CD4-positive, CD25-positive, alpha-beta regulatory T cell (primary cell): ENCODE results near the gene RRP15. TPM values are rescaled to one million over a fixed set of nuclear protein-coding genes. Genes with fewer than 3 reads are reported as not detected.

Experiments used
- ATAC-seq, 2 donors: fragments of 150-1000 bp; cut with Tn5 transposase; one replicate each; pipeline ENCODE4 v1.10.0; 2021; ENCODE audit warnings: low read depth in 2 of 2, moderate number of reproducible peaks in 2 of 2, moderate library complexity in 1 of 2
- DNase-seq, 3 donors: peaks; one replicate each; pipeline versions ENCODE4 v3.0.0 to v3.0.0-alpha.2; 2012 to 2022; ENCODE audit warnings: mixed read lengths in 1 of 3
- H3K27ac ChIP-seq: one replicate; pipeline ENCODE4 v1.7.0; 2013; ENCODE audit warnings: mild to moderate bottlenecking, low read length; ENCODE audit not compliant: insufficient read depth, poor library complexity, severe bottlenecking
- H3K27me3 ChIP-seq: one replicate; pipeline ENCODE4 v1.7.0; 2013; ENCODE audit warnings: low read length; ENCODE audit not compliant: control insufficient read depth, insufficient read depth
- H3K36me3 ChIP-seq: one replicate; pipeline ENCODE4 v1.7.0; 2013; ENCODE audit warnings: mild to moderate bottlenecking, low read length, moderate library complexity; ENCODE audit not compliant: control insufficient read depth, insufficient read depth
- H3K4me1 ChIP-seq: 2 replicates; pipeline ENCODE4 v1.7.0; 2013; ENCODE audit warnings: mild to moderate bottlenecking, low read length; ENCODE audit not compliant: insufficient read depth, control insufficient read depth, poor library complexity, severe bottlenecking
- H3K4me3 ChIP-seq: one replicate; pipeline ENCODE4 v1.7.0; 2013; ENCODE audit warnings: low read depth, mild to moderate bottlenecking, low read length, moderate library complexity
- H3K9me3 ChIP-seq, 2 experiments: 1 replicate in 1 of 2; 2 replicates in 1 of 2; pipeline ENCODE4 v1.7.0; 2013; ENCODE audit warnings: low read length in 2 of 2, mild to moderate bottlenecking in 1 of 2, moderate library complexity in 1 of 2; ENCODE audit not compliant: control insufficient read depth in 2 of 2
- H3K27ac Mint-ChIP-seq, 3 donors: one replicate each; pipeline ENCODE4 v1.8.0; 2020 to 2022; ENCODE audit warnings: mild to moderate bottlenecking in 3 of 3, mixed read lengths in 3 of 3, moderate library complexity in 2 of 3
- H3K27me3 Mint-ChIP-seq: one replicate; pipeline ENCODE4 v1.8.0; 2022; ENCODE audit warnings: mild to moderate bottlenecking, mixed read lengths
- H3K36me3 Mint-ChIP-seq: one replicate; pipeline ENCODE4 v1.8.0; 2020; ENCODE audit warnings: mixed read lengths
- H3K4me1 Mint-ChIP-seq, 4 donors: one replicate each; pipeline ENCODE4 v1.8.0; 2020 to 2022; ENCODE audit warnings: mixed read lengths in 4 of 4, mild to moderate bottlenecking in 1 of 4
- H3K4me3 Mint-ChIP-seq, 4 donors: one replicate each; pipeline ENCODE4 v1.8.0; 2020 to 2022; ENCODE audit warnings: mild to moderate bottlenecking in 4 of 4, mixed read lengths in 4 of 4, moderate library complexity in 3 of 4
- H3K9me3 Mint-ChIP-seq, 7 donors: one replicate each; pipeline ENCODE4 v1.8.0; 2020 to 2022; ENCODE audit warnings: mixed read lengths in 7 of 7, mild to moderate bottlenecking in 3 of 7, moderate library complexity in 2 of 7
- polyA plus RNA-seq, 4 donors: library from polyadenylated mRNA; unstranded; fragments of 300-500 nt; fragmentation: Illumina TruSeq; gene quantifications; one replicate each; pipeline ENCODE4 v1.2.3, GENCODE V29; 2021
- total RNA-seq: library from RNA; stranded (reverse); gene quantifications from one replicate; pipeline ENCODE4 v1.2.3, GENCODE V29; 2022

Gene RRP15, protein sequence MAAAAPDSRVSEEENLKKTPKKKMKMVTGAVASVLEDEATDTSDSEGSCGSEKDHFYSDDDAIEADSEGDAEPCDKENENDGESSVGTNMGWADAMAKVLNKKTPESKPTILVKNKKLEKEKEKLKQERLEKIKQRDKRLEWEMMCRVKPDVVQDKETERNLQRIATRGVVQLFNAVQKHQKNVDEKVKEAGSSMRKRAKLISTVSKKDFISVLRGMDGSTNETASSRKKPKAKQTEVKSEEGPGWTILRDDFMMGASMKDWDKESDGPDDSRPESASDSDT
- total RNA-seq = 13.1 TPM
- polyA plus RNA-seq = 10 to 100 TPM in 2 of 4 donors, 1 to 10 TPM in 2; 9.2 to 22.8 (median 11.5) TPM

DNA sequence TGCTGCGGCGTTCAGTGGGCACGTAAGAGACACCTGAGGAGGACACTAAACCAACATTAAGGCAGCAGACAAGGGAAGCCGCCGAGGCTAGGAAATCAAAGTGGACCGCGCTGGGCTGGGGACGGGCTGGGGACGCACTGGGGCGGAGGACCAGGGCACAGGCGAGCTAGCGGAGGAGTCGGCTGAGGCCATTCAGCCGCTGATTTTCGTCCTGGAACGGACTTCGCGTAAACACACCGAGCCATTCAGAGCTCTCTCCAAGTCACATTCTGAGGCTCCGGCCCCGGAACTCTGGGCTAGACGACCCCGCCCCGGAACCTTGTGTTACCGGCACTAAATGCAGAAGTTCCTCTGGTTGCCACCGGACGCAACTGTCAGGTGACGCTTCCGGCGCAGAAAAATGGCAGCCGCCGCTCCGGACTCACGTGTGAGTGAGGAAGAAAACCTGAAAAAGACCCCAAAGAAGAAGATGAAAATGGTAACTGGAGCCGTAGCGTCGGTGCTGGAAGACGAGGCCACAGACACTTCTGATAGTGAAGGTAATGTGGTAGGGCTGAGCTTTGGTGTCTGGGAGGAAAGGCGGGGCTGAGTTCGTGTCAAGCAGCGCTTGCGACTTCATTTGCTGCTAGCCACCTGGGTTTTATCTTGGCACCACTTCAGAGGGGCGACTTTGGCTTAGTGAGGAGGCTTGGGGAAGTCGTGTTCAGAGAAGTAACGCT, at the start of gene RRP15:
Gene RRP15 (plus strand): TSS at position 377 of the 719 bp plus-strand sequence. CDS start 24 bp downstream, at position 401.
- Histone ChIP-seq H3K4me3 (peak within 1 kb of the TSS; percentile 95), H3K27me3 (no peaks in the 10 kb centered on the region), H3K36me3 (no peaks in the 10 kb centered on the region), H3K4me1 (peaks cover 20% of the 10 kb centered on the region), H3K27ac (peak within 1 kb of the TSS; percentile 76), H3K9me3 (peaks cover 3 to 5% of the 10 kb centered on the region in 2 experiments)
- H3K27ac Mint-ChIP-seq = peak within 1 kb of the TSS; percentile 97 to 99 (median 98)
- peaks cover 0 to 5% (median 1%) of the 10 kb centered on the region in 7 donors for H3K9me3 Mint-ChIP-seq
- H3K27me3 Mint-ChIP-seq = peaks cover 22% of the 10 kb centered on the region
- no peaks in the 10 kb centered on the region for H3K36me3 Mint-ChIP-seq
- H3K4me3 Mint-ChIP-seq = peak within 1 kb of the TSS; percentile 95 to 100 (median 99)
- H3K4me1 Mint-ChIP-seq = peaks cover 10 to 48% (median 33%) of the 10 kb centered on the region in 4 donors
- ATAC-seq (peak; percentile 96 to 97), DNase-seq (peak; percentile 76 to 94 (median 83))

DNA sequence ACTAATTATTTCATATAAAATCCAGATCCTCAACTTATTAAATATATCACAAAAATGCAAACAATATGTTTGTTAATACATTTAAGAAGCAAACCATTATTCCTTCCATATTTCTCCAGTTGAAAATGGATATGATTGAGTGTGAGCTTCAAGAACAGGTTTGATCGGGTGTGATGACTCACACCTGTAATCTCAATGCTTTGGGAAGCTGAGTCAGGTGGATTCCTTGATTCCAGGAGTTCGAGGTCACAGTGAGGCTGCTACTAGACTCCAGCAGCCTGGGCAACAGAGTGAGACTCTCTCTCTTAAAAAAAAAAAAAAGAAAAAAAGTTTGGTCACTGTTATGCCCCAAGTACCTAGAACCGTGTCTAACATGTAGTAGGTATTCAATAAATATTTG, 42.9 kb upstream of the RRP15 start:
- H3K36me3 ChIP-seq = no peaks in the 10 kb centered on the region
- Mint-ChIP-seq H3K27me3 (peaks cover 7% of the 10 kb centered on the region), H3K4me1 (no peaks in the 10 kb centered on the region), H3K9me3 (peaks cover 0 to 5% (median 2%) of the 10 kb centered on the region in 7 donors), H3K36me3 (no peaks in the 10 kb centered on the region), H3K27ac (no peak overlapping the region), H3K4me3 (no peak overlapping the region)
- ATAC-seq (no peak), DNase-seq (no peak)
- no peaks in the 10 kb centered on the region for H3K9me3 ChIP-seq
- H3K4me3 ChIP-seq = no peak overlapping the region
- no peaks in the 10 kb centered on the region for H3K27me3 ChIP-seq
- H3K27ac ChIP-seq = no peak overlapping the region
- H3K4me1 ChIP-seq = no peaks in the 10 kb centered on the region

DNA sequence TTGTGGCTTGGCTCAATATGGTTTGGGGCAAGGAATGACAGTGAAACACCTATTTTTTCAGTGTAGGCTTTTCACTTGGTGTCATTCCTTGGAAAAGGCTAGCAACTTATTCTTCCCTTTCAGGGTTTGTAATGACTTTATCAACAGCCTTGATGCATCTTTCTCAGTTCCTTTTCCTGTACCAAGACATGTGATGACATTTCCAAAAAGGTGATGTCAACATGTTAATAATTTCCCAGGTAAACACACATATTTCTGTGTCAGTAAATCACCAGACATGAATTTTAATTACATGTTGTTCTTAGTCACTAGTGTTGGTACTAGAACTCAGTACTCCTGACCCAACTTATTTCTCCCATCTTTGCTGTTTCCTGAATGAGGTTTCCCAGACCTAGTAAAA, 37.8 kb upstream of the RRP15 start:
- H3K27me3 Mint-ChIP-seq = peaks cover 18% of the 10 kb centered on the region
- Histone ChIP-seq H3K9me3 (no peaks in the 10 kb centered on the region), H3K4me3 (no peak overlapping the region), H3K27ac (no peak overlapping the region), H3K36me3 (no peaks in the 10 kb centered on the region), H3K4me1 (no peaks in the 10 kb centered on the region), H3K27me3 (no peaks in the 10 kb centered on the region)
- H3K27ac Mint-ChIP-seq = no peak overlapping the region
- DNase-seq (no peak), ATAC-seq (no peak)
- H3K36me3 Mint-ChIP-seq = no peaks in the 10 kb centered on the region
- peaks cover 0 to 2% (median 0%) of the 10 kb centered on the region in 7 donors for H3K9me3 Mint-ChIP-seq
- H3K4me1 Mint-ChIP-seq = no peaks in the 10 kb centered on the region
- H3K4me3 Mint-ChIP-seq = no peak overlapping the region

DNA sequence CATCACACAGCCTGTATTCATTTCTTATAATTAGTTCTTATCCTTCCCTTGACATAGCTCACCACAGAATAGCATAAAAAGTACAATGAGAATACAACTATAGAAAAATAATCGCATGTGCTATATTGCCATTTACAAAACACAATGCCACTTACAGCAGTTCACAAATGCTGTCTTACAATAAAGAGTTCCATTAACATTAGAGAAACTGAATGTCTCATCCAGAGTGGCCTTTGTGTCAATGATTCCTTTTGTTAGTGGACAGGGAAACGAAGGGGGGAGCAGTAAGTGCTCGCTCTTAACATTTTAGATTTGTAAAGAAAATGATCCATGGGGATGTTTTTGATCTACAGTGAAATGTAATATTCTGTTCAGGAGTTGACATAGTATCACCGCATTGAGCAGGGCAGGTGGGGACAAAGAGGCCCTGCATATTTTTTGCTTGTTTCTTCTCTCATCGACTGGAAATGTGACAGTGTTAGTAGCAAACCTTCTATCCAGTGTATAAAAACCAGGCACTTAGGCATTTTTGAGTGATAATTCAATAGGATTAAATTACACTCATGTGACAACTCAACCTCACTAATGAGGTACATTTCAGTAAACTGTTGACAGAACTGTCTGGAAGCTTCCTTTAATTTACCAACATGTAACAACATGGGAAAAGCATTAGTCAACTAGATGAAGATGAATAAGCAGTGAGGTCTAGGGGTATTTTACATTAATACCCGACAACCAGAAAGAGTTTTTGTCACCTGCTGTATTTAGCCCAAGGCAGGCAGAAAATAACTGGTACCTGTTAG, 35.6 kb upstream of the RRP15 start:
- no peaks in the 10 kb centered on the region for H3K9me3 ChIP-seq
- Mint-ChIP-seq H3K36me3 (no peaks in the 10 kb centered on the region), H3K4me3 (no peak overlapping the region), H3K27ac (no peak overlapping the region), H3K9me3 (peaks cover 0 to 2% (median 0%) of the 10 kb centered on the region in 7 donors), H3K4me1 (no peaks in the 10 kb centered on the region), H3K27me3 (peaks cover 18% of the 10 kb centered on the region)
- DNase-seq = no peak
- no peaks in the 10 kb centered on the region for H3K4me1 ChIP-seq
- no peak for ATAC-seq
- no peaks in the 10 kb centered on the region for H3K36me3 ChIP-seq
- H3K27ac ChIP-seq = no peak overlapping the region
- no peak overlapping the region for H3K4me3 ChIP-seq
- H3K27me3 ChIP-seq = no peaks in the 10 kb centered on the region

DNA sequence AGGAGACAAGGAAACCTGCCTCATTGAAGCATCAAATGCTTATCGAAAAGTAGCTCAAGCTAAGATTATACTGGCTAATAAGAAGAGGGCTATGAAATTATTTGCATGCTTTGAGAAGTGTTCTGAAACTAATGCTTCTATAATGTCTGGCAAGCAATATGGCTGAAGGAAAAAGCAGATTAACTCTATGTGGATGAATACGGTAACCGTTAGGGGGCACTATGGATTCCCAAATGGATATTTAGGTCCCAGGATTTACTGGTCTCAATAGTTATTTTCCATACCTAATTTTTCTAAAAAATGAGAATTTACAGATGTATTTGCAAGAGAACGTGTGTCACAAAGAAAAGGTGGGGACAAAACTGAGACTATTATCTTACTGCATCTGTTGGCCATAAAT, 34.6 kb upstream of the RRP15 start:
- Mint-ChIP-seq H3K4me3 (no peak overlapping the region), H3K27me3 (peaks cover 11% of the 10 kb centered on the region), H3K36me3 (no peaks in the 10 kb centered on the region), H3K9me3 (peaks cover 0 to 2% (median 0%) of the 10 kb centered on the region in 7 donors), H3K27ac (no peak overlapping the region), H3K4me1 (no peaks in the 10 kb centered on the region)
- H3K4me3 ChIP-seq = no peak overlapping the region
- no peaks in the 10 kb centered on the region for H3K9me3 ChIP-seq
- no peaks in the 10 kb centered on the region for H3K4me1 ChIP-seq
- no peak for DNase-seq
- no peak overlapping the region for H3K27ac ChIP-seq
- H3K27me3 ChIP-seq = no peaks in the 10 kb centered on the region
- H3K36me3 ChIP-seq = no peaks in the 10 kb centered on the region
- ATAC-seq = no peak

DNA sequence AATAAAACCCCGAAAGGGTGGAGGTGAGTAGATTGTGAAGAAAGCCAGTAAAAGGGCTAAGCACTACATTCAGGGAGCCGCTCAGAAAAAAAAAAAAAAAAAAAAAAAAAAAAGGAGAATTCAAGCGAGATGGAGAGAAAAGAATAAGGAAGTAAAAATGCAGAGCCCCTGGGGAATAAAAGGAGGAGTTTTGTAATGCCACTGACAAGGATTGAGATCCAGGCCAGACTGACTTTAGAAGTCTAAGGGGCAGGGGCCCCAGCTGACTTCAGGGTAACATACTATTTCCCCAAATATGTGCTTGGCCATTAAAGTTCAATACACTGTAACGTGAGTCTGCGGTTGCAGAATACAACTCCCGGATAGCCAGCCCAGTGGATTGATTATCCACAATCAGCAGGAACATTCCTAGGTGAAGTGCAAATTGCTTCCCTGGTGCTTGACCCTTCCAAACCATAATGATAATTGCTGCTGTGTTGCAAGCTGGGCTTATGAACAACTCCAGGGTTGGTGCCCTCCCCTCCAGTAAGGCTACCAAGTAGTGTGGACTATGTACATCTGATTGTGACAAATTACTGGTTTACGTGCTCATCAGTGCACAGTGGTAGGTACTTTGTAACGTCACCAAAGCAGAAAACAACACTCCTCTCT, 30.7 kb upstream of the RRP15 start:
- no peak for DNase-seq
- H3K9me3 ChIP-seq = no peaks in the 10 kb centered on the region
- H3K27me3 ChIP-seq = no peaks in the 10 kb centered on the region
- Mint-ChIP-seq H3K36me3 (no peaks in the 10 kb centered on the region), H3K4me1 (no peaks in the 10 kb centered on the region), H3K27ac (no peak overlapping the region), H3K9me3 (peaks cover 0 to 4% (median 0%) of the 10 kb centered on the region in 7 donors), H3K27me3 (peaks cover 14% of the 10 kb centered on the region), H3K4me3 (no peak overlapping the region)
- no peak for ATAC-seq
- no peaks in the 10 kb centered on the region for H3K4me1 ChIP-seq
- H3K36me3 ChIP-seq = no peaks in the 10 kb centered on the region
- no peak overlapping the region for H3K27ac ChIP-seq
- no peak overlapping the region for H3K4me3 ChIP-seq

DNA sequence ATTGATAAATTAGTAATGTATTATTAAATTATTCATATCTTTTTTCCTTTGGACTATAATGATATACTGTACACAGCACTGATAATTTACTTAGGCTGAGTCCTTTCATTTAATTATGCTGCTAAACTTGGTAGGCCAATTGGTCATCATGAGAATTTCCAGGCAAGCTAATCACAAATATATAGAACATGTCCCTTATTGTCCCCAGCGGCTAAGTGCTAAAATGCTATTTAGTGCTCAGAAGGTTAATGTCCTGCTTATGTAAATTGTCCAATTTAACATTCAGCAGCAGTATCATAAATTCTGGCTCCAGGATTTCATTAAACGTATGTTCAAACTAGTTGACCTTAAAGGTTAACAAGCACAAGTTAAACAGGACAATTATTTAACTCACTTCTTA, 30.0 kb upstream of the RRP15 start:
- Mint-ChIP-seq H3K27ac (no peak overlapping the region), H3K4me1 (no peaks in the 10 kb centered on the region), H3K36me3 (no peaks in the 10 kb centered on the region), H3K4me3 (no peak overlapping the region), H3K27me3 (peaks cover 14% of the 10 kb centered on the region), H3K9me3 (peaks cover 0 to 6% (median 0%) of the 10 kb centered on the region in 7 donors)
- H3K27me3 ChIP-seq = no peaks in the 10 kb centered on the region
- H3K27ac ChIP-seq = no peak overlapping the region
- ATAC-seq = no peak
- no peaks in the 10 kb centered on the region for H3K4me1 ChIP-seq
- H3K36me3 ChIP-seq = no peaks in the 10 kb centered on the region
- no peak overlapping the region for H3K4me3 ChIP-seq
- no peaks in the 10 kb centered on the region for H3K9me3 ChIP-seq
- no peak for DNase-seq
